Measurements from ENCODE around the gene CHERP. TPM values are rescaled to one million over a fixed set of nuclear protein-coding genes. Genes with fewer than 3 reads are reported as not detected.

The CHERP gene
- total and polyA plus RNA-seq, 2 of the 8 experiments (the other 6 are each of a cell fraction or from before 2014, with no cell fraction given), result 13.9 to 73.7 TPM

GRCh38 chr19:16509141-16510061 is 32.8 kb downstream of the CHERP start (continued):
- no peak for TF ChIP-seq PHF8 (conservative IDR thresholded peaks at IDR 0.05; ENCODE audit: low read depth, low read length)
- TF ChIP-seq JUND (IDR thresholded peaks at IDR 0.05; ENCODE audit: low read length), result no peak

Measured in H1 (cell line).